PC-9 (cell line): ENCODE results near the gene SHC3. TPM values are rescaled to one million over a fixed set of nuclear protein-coding genes. Genes with fewer than 3 reads are reported as not detected.

Source experiments
- BruUV-seq: library from RNA; stranded (reverse); fragments of 400-500 nt; replicated peaks from 2 replicates; lab custom pipeline; 2021; lab: Mats Ljungman, UMichigan
- CTCF ChIA-PET: fragments of 300-600 bp; sonication (Branson Sonifier 250); formaldehyde crosslinking; loops from one replicate; lab custom pipeline; 2022; ENCODE audit warnings: antibody characterized with exemption; lab: Charles Lee
- POLR2A ChIA-PET: fragments of 300-600 bp; sonication (Branson Sonifier 250); formaldehyde crosslinking; loops from one replicate; lab custom pipeline; 2022; ENCODE audit warnings: antibody characterized with exemption; ENCODE audit not compliant: unreplicated experiment; lab: Charles Lee
- DNase-seq, 2 experiments: peaks; one replicate each; pipeline versions ENCODE4 v3.0.0 to v3.0.0-alpha.2; 2015 to 2022; ENCODE audit warnings: mixed read lengths in 1 of 2
- H2AFZ ChIP-seq: fragments of 200-600 bp; sonication (generic); 2 replicates; pipeline ENCODE4 v1.8.1; 2017; ENCODE audit warnings: antibody characterized with exemption
- H3F3A ChIP-seq: fragments of 200-600 bp; sonication (generic); 2 replicates; pipeline ENCODE4 v1.8.1; 2017; ENCODE audit warnings: antibody characterized with exemption, mild to moderate bottlenecking, low read depth; ENCODE audit not compliant: insufficient read depth
- H3K27ac ChIP-seq: fragments of 200-600 bp; sonication (generic); 2 replicates; pipeline ENCODE4 v1.6.1; 2016; ENCODE audit warnings: mixed run types
- H3K27me3 ChIP-seq: fragments of 200-600 bp; sonication (generic); 2 replicates; pipeline ENCODE4 v1.6.1; 2016; ENCODE audit warnings: low read depth, mixed run types; ENCODE audit not compliant: insufficient read depth
- H3K36me3 ChIP-seq: fragments of 200-600 bp; sonication (generic); 2 replicates; pipeline ENCODE4 v1.6.1; 2016; ENCODE audit warnings: low read depth, mixed run types
- H3K4me1 ChIP-seq: fragments of 200-600 bp; sonication (generic); replicated peaks from 2 replicates; pipeline ENCODE4 v1.6.1; 2016; ENCODE audit warnings: mixed run types; ENCODE audit not compliant: insufficient read depth
- H3K4me2 ChIP-seq: fragments of 200-600 bp; sonication (generic); 2 replicates; pipeline ENCODE4 v1.6.1; 2017; ENCODE audit warnings: mixed run types
- H3K4me3 ChIP-seq: fragments of 200-600 bp; sonication (generic); 2 replicates; pipeline ENCODE4 v1.6.1; 2016; ENCODE audit warnings: mixed run types
- H3K79me2 ChIP-seq: fragments of 200-600 bp; sonication (generic); 2 replicates; pipeline ENCODE4 v1.6.1; 2017; ENCODE audit warnings: low read depth, mixed run types
- H3K9me2 ChIP-seq: fragments of 200-600 bp; sonication (generic); 2 replicates; pipeline ENCODE4 v1.8.1; 2017; ENCODE audit warnings: mild to moderate bottlenecking; ENCODE audit not compliant: insufficient read depth
- H3K9me3 ChIP-seq: fragments of 200-600 bp; sonication (generic); 2 replicates; pipeline ENCODE4 v1.8.1; 2016; ENCODE audit warnings: low read depth; ENCODE audit not compliant: insufficient read depth
- H4K20me1 ChIP-seq: fragments of 200-600 bp; sonication (generic); 2 replicates; pipeline ENCODE4 v1.8.1; 2017; ENCODE audit not compliant: insufficient read depth
- EZH2 ChIP-seq: fragments of 200-600 bp; sonication (generic); IDR thresholded peaks from 2 replicates; pipeline ENCODE4 v1.8.0; 2017; ENCODE audit warnings: antibody characterized with exemption, low read depth
- intact Hi-C: fragments of 100-400 bp; cut with micrococcal nuclease; formaldehyde crosslinking; loops from one replicate; pipeline ENCODE4 v1.10.0; 2022; ENCODE audit not compliant: unreplicated experiment
- total RNA-seq: library from RNA; stranded (reverse); gene quantifications from 2 replicates; pipeline ENCODE4 v1.2.3, GENCODE V29; 2021
- TF ChIP-seq, protein P1 (sequence below): fragments of 200-600 bp; sonication (generic); conservative IDR thresholded peaks from 2 replicates; pipeline ENCODE4 v1.6.1; 2017; ENCODE audit warnings: mixed run types, antibody characterized with exemption, mild to moderate bottlenecking, moderate library complexity

The SHC3 gene
- total RNA-seq, 1 experiment from 2014 or later = 15.9 TPM

DNA sequence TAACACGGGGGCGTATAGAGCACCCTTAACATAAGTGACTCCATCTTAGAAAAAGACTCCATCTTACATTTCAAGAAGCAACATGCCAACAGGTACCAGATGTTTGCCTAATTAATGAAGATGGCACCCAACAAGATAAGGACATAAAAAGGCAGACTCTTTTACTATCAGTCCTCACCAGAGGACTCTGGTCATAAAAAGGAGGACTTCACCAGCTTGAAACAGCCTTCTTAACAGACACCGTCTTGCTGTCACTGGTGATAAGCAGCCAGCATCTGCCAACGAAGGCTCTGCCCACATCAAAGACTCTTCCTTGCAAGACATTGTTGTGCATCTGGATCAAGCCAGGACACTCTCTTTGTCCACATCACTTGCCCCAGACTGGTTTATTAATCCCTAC lies 107.0 kb downstream of the SHC3 start:
- no peak overlapping the region for H3K27ac ChIP-seq
- no peaks in the 10 kb centered on the region for H3K79me2 ChIP-seq
- CTCF ChIA-PET = no interaction called here
- H3K36me3 ChIP-seq = no peaks in the 10 kb centered on the region
- no TSS peak for BruUV-seq
- TF ChIP-seq, protein P1, sequence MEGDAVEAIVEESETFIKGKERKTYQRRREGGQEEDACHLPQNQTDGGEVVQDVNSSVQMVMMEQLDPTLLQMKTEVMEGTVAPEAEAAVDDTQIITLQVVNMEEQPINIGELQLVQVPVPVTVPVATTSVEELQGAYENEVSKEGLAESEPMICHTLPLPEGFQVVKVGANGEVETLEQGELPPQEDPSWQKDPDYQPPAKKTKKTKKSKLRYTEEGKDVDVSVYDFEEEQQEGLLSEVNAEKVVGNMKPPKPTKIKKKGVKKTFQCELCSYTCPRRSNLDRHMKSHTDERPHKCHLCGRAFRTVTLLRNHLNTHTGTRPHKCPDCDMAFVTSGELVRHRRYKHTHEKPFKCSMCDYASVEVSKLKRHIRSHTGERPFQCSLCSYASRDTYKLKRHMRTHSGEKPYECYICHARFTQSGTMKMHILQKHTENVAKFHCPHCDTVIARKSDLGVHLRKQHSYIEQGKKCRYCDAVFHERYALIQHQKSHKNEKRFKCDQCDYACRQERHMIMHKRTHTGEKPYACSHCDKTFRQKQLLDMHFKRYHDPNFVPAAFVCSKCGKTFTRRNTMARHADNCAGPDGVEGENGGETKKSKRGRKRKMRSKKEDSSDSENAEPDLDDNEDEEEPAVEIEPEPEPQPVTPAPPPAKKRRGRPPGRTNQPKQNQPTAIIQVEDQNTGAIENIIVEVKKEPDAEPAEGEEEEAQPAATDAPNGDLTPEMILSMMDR = no peak
- TF ChIP-seq EZH2 = no peak
- POLR2A ChIA-PET = no interaction called here
- no peaks in the 10 kb centered on the region for H3K4me1 ChIP-seq
- intact Hi-C loops = no loop called here
- no peaks in the 10 kb centered on the region for H4K20me1 ChIP-seq
- no peak for DNase-seq
- no peaks in the 10 kb centered on the region for H3F3A ChIP-seq
- no peaks in the 10 kb centered on the region for H3K9me3 ChIP-seq
- no peak overlapping the region for H3K4me2 ChIP-seq
- H3K9me2 ChIP-seq = no peaks in the 10 kb centered on the region
- no peak overlapping the region for H3K4me3 ChIP-seq
- no peak overlapping the region for H2AFZ ChIP-seq
- H3K27me3 ChIP-seq = no peaks in the 10 kb centered on the region

DNA sequence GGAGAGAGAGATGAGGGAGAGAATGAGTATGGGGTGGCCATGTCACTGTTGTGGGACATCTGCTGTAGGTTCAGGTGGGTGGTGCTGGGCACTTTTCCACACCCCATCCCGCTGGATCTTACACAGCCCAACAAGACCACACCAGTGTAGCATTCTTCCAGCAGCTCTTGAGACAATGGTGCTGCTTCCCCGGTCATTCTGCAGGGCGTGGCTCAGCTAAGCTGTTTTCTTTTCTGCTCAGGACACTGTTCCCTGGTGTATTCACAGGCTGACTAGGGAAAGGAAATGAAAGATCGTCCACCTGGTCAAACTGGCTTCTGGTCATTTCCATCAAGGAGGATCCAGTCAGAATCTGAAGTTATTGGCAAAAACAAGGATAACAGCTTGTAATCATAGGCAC lies 111.8 kb downstream of the SHC3 start:
- no peak for TF ChIP-seq EZH2
- TF ChIP-seq, protein P1 = no peak
- no TSS peak for BruUV-seq
- no peak overlapping the region for H2AFZ ChIP-seq
- H3K9me2 ChIP-seq = no peaks in the 10 kb centered on the region
- ChIA-PET CTCF (interaction anchor here (0.6 kb wide), 1 partner anchor 573 kb away, joined by 3 read pairs; no protein-coding TSS in a partner anchor), POLR2A (no interaction called here)
- H3K79me2 ChIP-seq = no peaks in the 10 kb centered on the region
- no peak overlapping the region for H3K27ac ChIP-seq
- no peaks in the 10 kb centered on the region for H3F3A ChIP-seq
- H3K9me3 ChIP-seq = no peaks in the 10 kb centered on the region
- intact Hi-C loops = no loop called here
- H3K4me1 ChIP-seq = no peaks in the 10 kb centered on the region
- DNase-seq = no peak
- H3K36me3 ChIP-seq = no peaks in the 10 kb centered on the region
- no peaks in the 10 kb centered on the region for H3K27me3 ChIP-seq
- no peak overlapping the region for H3K4me3 ChIP-seq
- no peaks in the 10 kb centered on the region for H4K20me1 ChIP-seq
- no peak overlapping the region for H3K4me2 ChIP-seq

DNA sequence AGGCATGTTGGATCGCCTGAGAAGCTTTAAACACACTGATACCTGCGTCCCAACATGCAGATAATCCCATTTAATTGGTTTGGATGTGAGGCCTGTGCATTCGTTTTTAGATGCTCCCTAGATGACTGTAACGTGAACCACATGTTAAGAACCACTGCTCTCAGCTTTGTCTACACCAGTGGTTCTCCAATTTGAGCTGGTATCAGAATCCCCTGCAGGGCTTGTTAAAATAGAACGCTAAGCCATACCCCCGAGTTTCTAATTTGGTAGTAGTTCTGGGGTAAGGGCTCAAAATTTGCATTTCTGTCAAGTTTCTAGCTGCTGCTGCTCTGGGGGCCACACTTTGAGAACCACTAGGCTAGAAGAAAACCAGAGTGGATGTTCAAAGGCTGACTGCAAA lies 112.7 kb downstream of the SHC3 start:
- TF ChIP-seq, protein P1 = no peak
- no peak for TF ChIP-seq EZH2
- no peak for DNase-seq
- no peak overlapping the region for H2AFZ ChIP-seq
- BruUV-seq = no TSS peak
- ChIA-PET POLR2A (no interaction called here), CTCF (no interaction called here)
- no peak overlapping the region for H3K27ac ChIP-seq
- no peaks in the 10 kb centered on the region for H3K9me2 ChIP-seq
- intact Hi-C loops = no loop called here
- no peaks in the 10 kb centered on the region for H4K20me1 ChIP-seq
- H3K4me2 ChIP-seq = no peak overlapping the region
- no peaks in the 10 kb centered on the region for H3K36me3 ChIP-seq
- H3K79me2 ChIP-seq = no peaks in the 10 kb centered on the region
- H3K9me3 ChIP-seq = no peaks in the 10 kb centered on the region
- no peaks in the 10 kb centered on the region for H3K27me3 ChIP-seq
- no peaks in the 10 kb centered on the region for H3K4me1 ChIP-seq
- no peaks in the 10 kb centered on the region for H3F3A ChIP-seq
- H3K4me3 ChIP-seq = no peak overlapping the region
